OCI-LY3 (cell line): ENCODE data around the gene PXDN.

Source experiments
- H2AFZ ChIP-seq: fragments of 200-600, 300-600 bp; shearing (Covaris generic); 2 replicates; pipeline ENCODE4 v1.6.0; 2014; ENCODE audit warnings: antibody characterized with exemption, low read depth, low read length
- H3K27ac ChIP-seq: fragments of 200-600, 300-600 bp; sonication (generic); 2 replicates; pipeline ENCODE4 v1.5.1; 2014; ENCODE audit warnings: mild to moderate bottlenecking, low read length, moderate library complexity, mixed read lengths
- H3K27me3 ChIP-seq: fragments of 200-600, 300-600 bp; sonication (generic); 2 replicates; pipeline ENCODE4 v1.6.1; 2014; ENCODE audit warnings: low read depth, low read length, mixed read lengths
- H3K36me3 ChIP-seq: fragments of 200-600, 300-600 bp; sonication (generic); replicated peaks from 2 replicates; pipeline ENCODE3; 2014; ENCODE audit warnings: low read depth, low read length, mixed read lengths
- H3K4me1 ChIP-seq: fragments of 300-600, 200-600 bp; sonication (generic); 2 replicates; pipeline ENCODE4 v1.6.1; 2014; ENCODE audit warnings: low read length, mixed read lengths
- H3K4me2 ChIP-seq: fragments of 200-600, 300-600 bp; sonication (generic); 2 replicates; pipeline ENCODE4 v1.6.1; 2014; ENCODE audit warnings: low read length, mixed read lengths
- H3K4me3 ChIP-seq: fragments of 300-600, 200-600 bp; sonication (generic); 2 replicates; pipeline ENCODE4 v1.5.1; 2014; ENCODE audit warnings: antibody characterized with exemption, mild to moderate bottlenecking, low read length, moderate library complexity
- H3K79me2 ChIP-seq: fragments of 300-600, 200-600 bp; shearing (Covaris generic); 2 replicates; pipeline ENCODE4 v1.6.1; 2014; ENCODE audit warnings: mild to moderate bottlenecking, low read length, mixed read lengths
- H3K9ac ChIP-seq: fragments of 300-600, 200-600 bp; shearing (Covaris generic); 2 replicates; pipeline ENCODE4 v1.6.0; 2014; ENCODE audit warnings: mild to moderate bottlenecking, low read length, moderate library complexity
- H3K9me3 ChIP-seq: fragments of 200-600, 300-600 bp; shearing (Covaris generic); 2 replicates; pipeline ENCODE4 v1.6.1; 2014; ENCODE audit warnings: low read length, mixed read lengths; ENCODE audit not compliant: insufficient read depth
- H4K20me1 ChIP-seq: fragments of 200-600, 300-600 bp; sonication (generic); 2 replicates; pipeline ENCODE4 v1.6.1; 2016; ENCODE audit warnings: low read length, mixed read lengths; ENCODE audit not compliant: insufficient read depth
- CTCF ChIP-seq: fragments of 200-600, 300-600 bp; sonication (generic); IDR thresholded peaks from 2 replicates; pipeline ENCODE4 v1.5.1; 2014; ENCODE audit warnings: antibody characterized with exemption, low read length, low read depth
- EZH2phosphoT487 ChIP-seq: fragments of 200-600 bp; shearing (Covaris generic); IDR thresholded peaks from 2 replicates; pipeline ENCODE4 v1.6.1; 2018; ENCODE audit warnings: antibody characterized with exemption, mixed run types, low read depth

The PXDN gene

GRCh38 chr2:1741851-1742250, 2.5 kb downstream of the PXDN start:
- Histone ChIP-seq H3K27ac (no peak overlapping the region), H3K27me3 (no peaks in the 10 kb centered on the region), H2AFZ (no peak overlapping the region), H3K9me3 (no peaks in the 10 kb centered on the region), H3K36me3 (no peaks in the 10 kb centered on the region), H3K4me1 (no peaks in the 10 kb centered on the region), H3K79me2 (no peaks in the 10 kb centered on the region), H3K9ac (no peak overlapping the region), H3K4me2 (no peak overlapping the region), H3K4me3 (no peak overlapping the region), H4K20me1 (no peaks in the 10 kb centered on the region)
- TF ChIP-seq EZH2phosphoT487 (no peak), CTCF (no peak)

GRCh38 chr2:1740716-1741589, 3.4 kb downstream of the PXDN start:
- no peaks in the 10 kb centered on the region for H3K27me3 ChIP-seq

GRCh38 chr2:1739961-1740715, 4.2 kb downstream of the PXDN start:
- H3K9ac ChIP-seq, result no peak overlapping the region
- no peaks in the 10 kb centered on the region for H3K9me3 ChIP-seq
- H3K79me2 ChIP-seq, result no peaks in the 10 kb centered on the region
- H4K20me1 ChIP-seq, result no peaks in the 10 kb centered on the region
- H3K4me2 ChIP-seq, result no peak overlapping the region
- no peak overlapping the region for H3K27ac ChIP-seq
- H3K4me1 ChIP-seq, result no peaks in the 10 kb centered on the region
- no peaks in the 10 kb centered on the region for H3K36me3 ChIP-seq
- no peak for TF ChIP-seq CTCF
- TF ChIP-seq EZH2phosphoT487, result no peak
- H3K4me3 ChIP-seq, result no peak overlapping the region
- no peak overlapping the region for H2AFZ ChIP-seq
- H3K27me3 ChIP-seq, result no peaks in the 10 kb centered on the region

More at GRCh38 chr2:1740716-1741589, 3.4 kb downstream of the PXDN start:
- no peaks in the 10 kb centered on the region for H3K36me3 ChIP-seq
- H3K4me3 ChIP-seq, result no peak overlapping the region
- no peaks in the 10 kb centered on the region for H3K79me2 ChIP-seq
- H3K4me1 ChIP-seq, result no peaks in the 10 kb centered on the region
- no peak overlapping the region for H3K4me2 ChIP-seq
- H3K27ac ChIP-seq, result no peak overlapping the region
- no peaks in the 10 kb centered on the region for H4K20me1 ChIP-seq
- TF ChIP-seq EZH2phosphoT487 (no peak), CTCF (no peak)
- H3K9ac ChIP-seq, result no peak overlapping the region
- H2AFZ ChIP-seq, result no peak overlapping the region
- H3K9me3 ChIP-seq, result no peaks in the 10 kb centered on the region

- Histone ChIP-seq H3K4me3 (no peak overlapping the region), H3K27ac (no peak overlapping the region), H3K4me1 (no peaks in the 10 kb centered on the region), H2AFZ (no peak overlapping the region), H3K79me2 (no peaks in the 10 kb centered on the region), H3K27me3 (no peaks in the 10 kb centered on the region), H3K9me3 (no peaks in the 10 kb centered on the region), H3K4me2 (no peak overlapping the region), H4K20me1 (no peaks in the 10 kb centered on the region), H3K9ac (no peak overlapping the region), H3K36me3 (no peaks in the 10 kb centered on the region)
- TF ChIP-seq EZH2phosphoT487 (no peak), CTCF (no peak)
These were observed 4.9 kb downstream of the PXDN start for GRCh38 chr2:1739322-1739957.
